ENCODE measurements around the gene IGF1R. TPM values are rescaled to one million over a fixed set of nuclear protein-coding genes. Genes with fewer than 3 reads are reported as not detected.

The IGF1R gene
- total RNA-seq, 2 experiments from 2014 or later, result 22.8 to 24.7 TPM

GRCh38 chr15:98957655-98958054 is 309.3 kb downstream of the IGF1R start:
- ATAC-seq (no peak), DNase-seq (no peak)
- H3K36me3 Mint-ChIP-seq (ENCODE audit: low read depth), result peaks cover 53% of the 10 kb centered on the region
- H3K27ac Mint-ChIP-seq, result no peak overlapping the region
- intact Hi-C loops (cut with micrococcal nuclease), result no loop called here
- H3K4me3 Mint-ChIP-seq, result no peak overlapping the region
- H3K4me1 Mint-ChIP-seq (ENCODE audit: low read depth), result peaks cover 9% of the 10 kb centered on the region
- TF ChIP-seq CTCF (IDR thresholded peaks at IDR 0.05), result no peak
- ChIA-PET CTCF (no interaction called here), POLR2A (no interaction called here)
- H3K27me3 Mint-ChIP-seq, result no peaks in the 10 kb centered on the region
- peaks cover 11% of the 10 kb centered on the region for H3K9me3 Mint-ChIP-seq

- Mint-ChIP-seq H3K27me3 (no peaks in the 10 kb centered on the region), H3K27ac (no peak overlapping the region), H3K36me3 (ENCODE audit: low read depth) (peaks cover 56% of the 10 kb centered on the region), H3K9me3 (peaks cover 11% of the 10 kb centered on the region), H3K4me1 (ENCODE audit: low read depth) (peaks cover 5% of the 10 kb centered on the region), H3K4me3 (no peak overlapping the region)
- ChIA-PET CTCF (no interaction called here), POLR2A (no interaction called here)
- intact Hi-C loops (cut with micrococcal nuclease), result no loop called here
- ATAC-seq (no peak), DNase-seq (no peak)
- TF ChIP-seq CTCF (IDR thresholded peaks at IDR 0.05), result no peak
Measured at GRCh38 chr15:98958076-98958475, 309.7 kb downstream of the IGF1R start.

- Mint-ChIP-seq H3K36me3 (ENCODE audit: low read depth) (peaks cover 50% of the 10 kb centered on the region), H3K4me1 (ENCODE audit: low read depth) (no peaks in the 10 kb centered on the region), H3K4me3 (no peak overlapping the region), H3K27me3 (no peaks in the 10 kb centered on the region), H3K27ac (no peak overlapping the region), H3K9me3 (peaks cover 11% of the 10 kb centered on the region)
- intact Hi-C loops (cut with micrococcal nuclease), result no loop called here
- no peak for ATAC-seq
- no peak for TF ChIP-seq CTCF (IDR thresholded peaks at IDR 0.05)
- CTCF ChIA-PET, result no interaction called here
- POLR2A ChIA-PET, result no interaction called here
- no peak for DNase-seq
Measured at GRCh38 chr15:98958918-98959639, 310.7 kb downstream of the IGF1R start.

GRCh38 chr15:98959640-98960007 is 311.3 kb downstream of the IGF1R start:
- CTCF ChIA-PET, result no interaction called here

More at GRCh38 chr15:98959640-98960007, 311.3 kb downstream of the IGF1R start:
- Mint-ChIP-seq H3K4me1 (ENCODE audit: low read depth) (no peaks in the 10 kb centered on the region), H3K27ac (no peak overlapping the region), H3K36me3 (ENCODE audit: low read depth) (peaks cover 50% of the 10 kb centered on the region), H3K4me3 (no peak overlapping the region), H3K27me3 (no peaks in the 10 kb centered on the region), H3K9me3 (peaks cover 11% of the 10 kb centered on the region)
- ATAC-seq (no peak), DNase-seq (no peak)
- intact Hi-C loops (cut with micrococcal nuclease), result no loop called here
- no peak for TF ChIP-seq CTCF (IDR thresholded peaks at IDR 0.05)
- POLR2A ChIA-PET, result no interaction called here

Data from activated CD8-positive, alpha-beta T cell treated with anti-CD3 and anti-CD28 coated beads for 36 hours (primary cell).